ENCODE data around the gene MPST.

MPST gene

GRCh38 chr22:37033605-37034430, 14.3 kb downstream of the MPST start:
- no peak overlapping the region for H2AFZ ChIP-seq (ENCODE audit: low read depth)
- H3K4me2 ChIP-seq, result no peak overlapping the region
- H3K9ac ChIP-seq, result no peak overlapping the region
- H4K20me1 ChIP-seq (ENCODE audit: insufficient read depth), result no peaks in the 10 kb centered on the region
- no peaks in the 10 kb centered on the region for H3K36me3 ChIP-seq (ENCODE audit: insufficient read depth)
- no peak overlapping the region for H3K27ac ChIP-seq
- no peak for TF ChIP-seq CTCF (conservative IDR thresholded peaks at IDR 0.05; ENCODE audit: low read depth, low read length)
- H3K4me3 ChIP-seq (IDR thresholded peaks at IDR 0.05; ENCODE audit: insufficient read depth, low read depth, low read length), result no peak overlapping the region
- H3K27me3 ChIP-seq (ENCODE audit: insufficient read depth, low read depth), result peaks cover 2% of the 10 kb centered on the region; the same call in 1 of the 2 replicates
- no peaks in the 10 kb centered on the region for H3K79me2 ChIP-seq (ENCODE audit: insufficient read depth, low read depth)
- no peaks in the 10 kb centered on the region for H3K4me1 ChIP-seq (ENCODE audit: low read depth, poor library complexity, severe bottlenecking)

GRCh38 chr22:37036655-37037377, 17.3 kb downstream of the MPST start:
- no peak overlapping the region for H3K4me2 ChIP-seq
- no peaks in the 10 kb centered on the region for H4K20me1 ChIP-seq (ENCODE audit: insufficient read depth)
- H3K4me3 ChIP-seq (IDR thresholded peaks at IDR 0.05; ENCODE audit: insufficient read depth, low read depth, low read length), result no peak overlapping the region
- TF ChIP-seq CTCF (conservative IDR thresholded peaks at IDR 0.05; ENCODE audit: low read depth, low read length), result no peak
- no peak overlapping the region for H3K27ac ChIP-seq
- H3K27me3 ChIP-seq (ENCODE audit: insufficient read depth, low read depth), result peaks cover 2% of the 10 kb centered on the region; the same call in 1 of the 2 replicates
- no peak overlapping the region for H3K9ac ChIP-seq
- no peaks in the 10 kb centered on the region for H3K79me2 ChIP-seq (ENCODE audit: insufficient read depth, low read depth)
- no peaks in the 10 kb centered on the region for H3K4me1 ChIP-seq (ENCODE audit: low read depth, poor library complexity, severe bottlenecking)
- H2AFZ ChIP-seq (ENCODE audit: low read depth), result no peak overlapping the region
- H3K36me3 ChIP-seq (ENCODE audit: insufficient read depth), result no peaks in the 10 kb centered on the region

- no peaks in the 10 kb centered on the region for H3K79me2 ChIP-seq (ENCODE audit: insufficient read depth, low read depth)
- no peak overlapping the region for H2AFZ ChIP-seq (ENCODE audit: low read depth)
- H4K20me1 ChIP-seq (ENCODE audit: insufficient read depth), result no peaks in the 10 kb centered on the region
- no peak overlapping the region for H3K4me3 ChIP-seq (IDR thresholded peaks at IDR 0.05; ENCODE audit: insufficient read depth, low read depth, low read length)
- no peaks in the 10 kb centered on the region for H3K4me1 ChIP-seq (ENCODE audit: low read depth, poor library complexity, severe bottlenecking)
- no peak overlapping the region for H3K4me2 ChIP-seq
- no peak overlapping the region for H3K27ac ChIP-seq
- peaks cover 2% of the 10 kb centered on the region; the same call in 1 of the 2 replicates for H3K27me3 ChIP-seq (ENCODE audit: insufficient read depth, low read depth)
- H3K9ac ChIP-seq, result no peak overlapping the region
- TF ChIP-seq CTCF (conservative IDR thresholded peaks at IDR 0.05; ENCODE audit: low read depth, low read length), result no peak
- H3K36me3 ChIP-seq (ENCODE audit: insufficient read depth), result no peaks in the 10 kb centered on the region
Measured at GRCh38 chr22:37037669-37038068, 18.1 kb downstream of the MPST start.

- H3K27ac ChIP-seq, result no peak overlapping the region
- H3K79me2 ChIP-seq (ENCODE audit: insufficient read depth, low read depth), result no peaks in the 10 kb centered on the region
- TF ChIP-seq CTCF (conservative IDR thresholded peaks at IDR 0.05; ENCODE audit: low read depth, low read length), result no peak
- peaks cover 2% of the 10 kb centered on the region; the same call in 1 of the 2 replicates for H3K27me3 ChIP-seq (ENCODE audit: insufficient read depth, low read depth)
- H4K20me1 ChIP-seq (ENCODE audit: insufficient read depth), result no peaks in the 10 kb centered on the region
- no peak overlapping the region for H3K4me2 ChIP-seq
- no peaks in the 10 kb centered on the region for H3K36me3 ChIP-seq (ENCODE audit: insufficient read depth)
- no peak overlapping the region for H3K9ac ChIP-seq
- H2AFZ ChIP-seq (ENCODE audit: low read depth), result no peak overlapping the region
- no peak overlapping the region for H3K4me3 ChIP-seq (IDR thresholded peaks at IDR 0.05; ENCODE audit: insufficient read depth, low read depth, low read length)
- H3K4me1 ChIP-seq (ENCODE audit: low read depth, poor library complexity, severe bottlenecking), result peaks cover 9% of the 10 kb centered on the region
Measured at GRCh38 chr22:37039466-37039865, 19.9 kb downstream of the MPST start.

All from KMS-11 (cell line).